OCI-LY7 (cell line): ENCODE data around the gene CTDNEP1. TPM values are rescaled to one million over a fixed set of nuclear protein-coding genes. Genes with fewer than 3 reads are reported as not detected.

Experiments
- BruUV-seq: library from RNA; stranded (reverse); fragments of 400-500 nt; replicated peaks from 2 replicates; lab custom pipeline; 2021; lab: Mats Ljungman, UMichigan
- CTCF ChIA-PET: fragments of 300-600 bp; sonication (Branson Sonifier 250); formaldehyde crosslinking; loops from one replicate; lab custom pipeline; 2022; ENCODE audit warnings: antibody characterized with exemption; ENCODE audit not compliant: unreplicated experiment; lab: Charles Lee
- POLR2A ChIA-PET: fragments of 300-600 bp; sonication (Branson Sonifier 250); formaldehyde crosslinking; loops from one replicate; lab custom pipeline; 2022; ENCODE audit warnings: antibody characterized with exemption; lab: Charles Lee
- DNase-seq: peaks from one replicate; pipeline ENCODE4 v3.0.0-alpha.2; 2015; ENCODE audit warnings: low spot score
- H2AFZ ChIP-seq: fragments of 200-600 bp; sonication (generic), shearing (Covaris generic); 2 replicates; pipeline ENCODE4 v1.6.1; 2014; ENCODE audit warnings: mild to moderate bottlenecking, antibody characterized with exemption, low read length, moderate library complexity
- H3K27ac ChIP-seq: fragments of 200-600 bp; sonication (generic); 2 replicates; pipeline ENCODE4 v1.5.1; 2014; ENCODE audit warnings: mixed run types, low read depth, mild to moderate bottlenecking, moderate library complexity, low read length, inconsistent platforms; ENCODE audit not compliant: poor library complexity, severe bottlenecking
- H3K36me3 ChIP-seq: fragments of 200-600 bp; sonication (generic); 2 replicates; pipeline ENCODE4 v1.6.1; 2014; ENCODE audit warnings: mild to moderate bottlenecking, antibody characterized with exemption, low read length, moderate library complexity, mixed read lengths; ENCODE audit not compliant: insufficient read depth
- H3K4me1 ChIP-seq: fragments of 200-600 bp; sonication (generic); 2 replicates; pipeline ENCODE4 v1.5.1; 2014; ENCODE audit warnings: mild to moderate bottlenecking, low read length; ENCODE audit not compliant: insufficient read depth, poor library complexity, severe bottlenecking
- H3K4me2 ChIP-seq: fragments of 200-600 bp; sonication (generic); 2 replicates; pipeline ENCODE4 v1.6.1; 2014; ENCODE audit warnings: mild to moderate bottlenecking, low read length
- H3K4me3 ChIP-seq: fragments of 200-600 bp; sonication (generic); 2 replicates; pipeline ENCODE4 v1.5.1; 2014; ENCODE audit warnings: mild to moderate bottlenecking, low read depth, low read length; ENCODE audit not compliant: poor library complexity, severe bottlenecking
- H3K79me2 ChIP-seq: fragments of 200-600 bp; sonication (generic); 2 replicates; pipeline ENCODE4 v1.6.1; 2016; ENCODE audit warnings: low read depth, mild to moderate bottlenecking, low read length, moderate library complexity, mixed read lengths; ENCODE audit not compliant: insufficient read depth
- H3K9me2 ChIP-seq: fragments of 200-600 bp; sonication (generic); 2 replicates; pipeline ENCODE4 v1.6.1; 2016; ENCODE audit warnings: mild to moderate bottlenecking, low read length, mixed read lengths; ENCODE audit not compliant: insufficient read depth
- H3K9me3 ChIP-seq: fragments of 200-600 bp; sonication (generic); 2 replicates; pipeline ENCODE4 v1.6.1; 2014; ENCODE audit warnings: mild to moderate bottlenecking, mixed run types, low read length, mixed read lengths
- H4K20me1 ChIP-seq: fragments of 200-600 bp; sonication (generic); 2 replicates; pipeline ENCODE4 v1.6.1; 2014; ENCODE audit warnings: mild to moderate bottlenecking, antibody characterized with exemption, low read length, moderate library complexity, mixed read lengths; ENCODE audit not compliant: insufficient read depth
- CTCF ChIP-seq: fragments of 200-600 bp; sonication (generic); conservative IDR thresholded peaks from 2 replicates; pipeline ENCODE4 v1.5.1; 2014; ENCODE audit warnings: mild to moderate bottlenecking, antibody characterized with exemption, low read length, moderate library complexity, mixed read lengths
- EZH2phosphoT487 ChIP-seq: fragments of 200-600 bp; sonication (generic); IDR thresholded peaks from 2 replicates; pipeline ENCODE4 v1.6.1; 2018; ENCODE audit warnings: low read depth, borderline replicate concordance, mild to moderate bottlenecking, mixed run types, antibody characterized with exemption, low read length, moderate library complexity, mixed read lengths
- intact Hi-C: fragments of 100-400 bp; cut with micrococcal nuclease; formaldehyde crosslinking; loops from one replicate; pipeline ENCODE4 v1.10.0; 2022; ENCODE audit not compliant: unreplicated experiment
- total RNA-seq, 2 experiments: library from RNA; depleted of rRNA in 1 of 2; stranded (reverse); fragments of >200 nt in 1 of 2; shearing (Covaris generic) in 1 of 2; gene quantifications; 2 replicates each; pipeline ENCODE4 v1.2.3, GENCODE V29; 2014 to 2022

CTDNEP1 gene
- total RNA-seq, 2 experiments from 2014 or later = 52.1 to 173 TPM

GRCh38 chr17:7289256-7290032 is 37.9 kb upstream of the CTDNEP1 start:
- Histone ChIP-seq H3K27ac (no peak overlapping the region), H3K9me3 (no peaks in the 10 kb centered on the region), H3K4me1 (peaks cover 25% of the 10 kb centered on the region), H4K20me1 (no peaks in the 10 kb centered on the region), H3K36me3 (no peaks in the 10 kb centered on the region), H3K4me2 (no peak overlapping the region), H2AFZ (no peak overlapping the region), H3K79me2 (no peaks in the 10 kb centered on the region), H3K4me3 (no peak overlapping the region), H3K9me2 (no peaks in the 10 kb centered on the region)
- no TSS peak for BruUV-seq
- intact Hi-C loops = no loop called here
- no peak for DNase-seq
- TF ChIP-seq CTCF = no peak
- no peak for TF ChIP-seq EZH2phosphoT487
- POLR2A ChIA-PET = no interaction called here
- CTCF ChIA-PET = no interaction called here

- Histone ChIP-seq H3K4me1 (peaks cover 33% of the 10 kb centered on the region), H3K4me3 (no peak overlapping the region), H3K36me3 (no peaks in the 10 kb centered on the region), H4K20me1 (no peaks in the 10 kb centered on the region), H3K27ac (no peak overlapping the region), H2AFZ (no peak overlapping the region), H3K9me2 (no peaks in the 10 kb centered on the region), H3K79me2 (no peaks in the 10 kb centered on the region), H3K9me3 (no peaks in the 10 kb centered on the region), H3K4me2 (no peak overlapping the region)
- intact Hi-C loops = no loop called here
- ChIA-PET POLR2A (interaction anchor here (1.0 kb wide), 1 partner anchor 51 kb away, joined by 4 read pairs; the partner anchor contains the start of gene ACAP1), CTCF (interaction anchor here (0.6 kb wide), 1 partner anchor 11 kb away, joined by 3 read pairs; no protein-coding TSS in a partner anchor)
- TF ChIP-seq EZH2phosphoT487 = no peak
- no peak for TF ChIP-seq CTCF
- no peak for DNase-seq
- BruUV-seq = no TSS peak
Measured at GRCh38 chr17:7285679-7286078, 34.1 kb upstream of the CTDNEP1 start.

- CTCF ChIA-PET = no interaction called here
- BruUV-seq = no TSS peak
- no peak overlapping the region for H3K4me3 ChIP-seq
- H3K9me2 ChIP-seq = no peaks in the 10 kb centered on the region
- no peaks in the 10 kb centered on the region for H4K20me1 ChIP-seq
- DNase-seq = no peak
- POLR2A ChIA-PET = no interaction called here
- no peak overlapping the region for H3K27ac ChIP-seq
- H3K79me2 ChIP-seq = no peaks in the 10 kb centered on the region
- H2AFZ ChIP-seq = no peak overlapping the region
- TF ChIP-seq CTCF (no peak), EZH2phosphoT487 (no peak)
- no peaks in the 10 kb centered on the region for H3K9me3 ChIP-seq
- intact Hi-C loops = no loop called here
- no peak overlapping the region for H3K4me2 ChIP-seq
- peaks cover 39% of the 10 kb centered on the region for H3K4me1 ChIP-seq
- H3K36me3 ChIP-seq = no peaks in the 10 kb centered on the region
Measured at GRCh38 chr17:7284911-7285310, 33.4 kb upstream of the CTDNEP1 start.
